ENCODE measurements around the gene TACR1. TPM values are rescaled to one million over a fixed set of nuclear protein-coding genes. Genes with fewer than 3 reads are reported as not detected.

Gene TACR1
- total and polyA plus RNA-seq, 2 of the 8 experiments (the other 6 are each of a cell fraction or from before 2014, with no cell fraction given): 0.09 to 0.37 TPM

- TF ChIP-seq NANOG (IDR thresholded peaks at IDR 0.05; ENCODE audit: insufficient read depth, low read depth, low read length, poor library complexity, severe bottlenecking) (no peak), ASH2L (IDR thresholded peaks at IDR 0.05; ENCODE audit: low read length) (no peak), RXRA (IDR thresholded peaks at IDR 0.05; ENCODE audit: insufficient read depth, low read depth, low read length) (no peak), CREB1 (IDR thresholded peaks at IDR 0.05) (no peak), TBP (IDR thresholded peaks at IDR 0.05; ENCODE audit: low read depth, low read length) (no peak), PHF8 (conservative IDR thresholded peaks at IDR 0.05; ENCODE audit: low read depth, low read length) (no peak), TAF1 (IDR thresholded peaks at IDR 0.05; ENCODE audit: low read depth, low read length) (no peak), CBX5 (IDR thresholded peaks at IDR 0.05; ENCODE audit: low read depth, low read length) (no peak)
These were observed 178.8 kb downstream of the TACR1 start (continued) for GRCh38 chr2:75020476-75020875.

All from H1 (cell line).